OCI-LY3 (cell line): Measurements from ENCODE around the gene EFS.

Source experiments
- H2AFZ ChIP-seq: fragments of 200-600, 300-600 bp; shearing (Covaris generic); 2 replicates; pipeline ENCODE4 v1.6.0; 2014; ENCODE audit warnings: antibody characterized with exemption, low read depth, low read length
- H3K27ac ChIP-seq: fragments of 200-600, 300-600 bp; sonication (generic); 2 replicates; pipeline ENCODE4 v1.5.1; 2014; ENCODE audit warnings: mild to moderate bottlenecking, low read length, moderate library complexity, mixed read lengths
- H3K27me3 ChIP-seq: fragments of 200-600, 300-600 bp; sonication (generic); 2 replicates; pipeline ENCODE4 v1.6.1; 2014; ENCODE audit warnings: low read depth, low read length, mixed read lengths
- H3K36me3 ChIP-seq: fragments of 200-600, 300-600 bp; sonication (generic); replicated peaks from 2 replicates; pipeline ENCODE3; 2014; ENCODE audit warnings: low read depth, low read length, mixed read lengths
- H3K4me1 ChIP-seq: fragments of 300-600, 200-600 bp; sonication (generic); 2 replicates; pipeline ENCODE4 v1.6.1; 2014; ENCODE audit warnings: low read length, mixed read lengths
- H3K4me2 ChIP-seq: fragments of 200-600, 300-600 bp; sonication (generic); 2 replicates; pipeline ENCODE4 v1.6.1; 2014; ENCODE audit warnings: low read length, mixed read lengths
- H3K4me3 ChIP-seq: fragments of 300-600, 200-600 bp; sonication (generic); 2 replicates; pipeline ENCODE4 v1.5.1; 2014; ENCODE audit warnings: antibody characterized with exemption, mild to moderate bottlenecking, low read length, moderate library complexity
- H3K79me2 ChIP-seq: fragments of 300-600, 200-600 bp; shearing (Covaris generic); 2 replicates; pipeline ENCODE4 v1.6.1; 2014; ENCODE audit warnings: mild to moderate bottlenecking, low read length, mixed read lengths
- H3K9ac ChIP-seq: fragments of 300-600, 200-600 bp; shearing (Covaris generic); 2 replicates; pipeline ENCODE4 v1.6.0; 2014; ENCODE audit warnings: mild to moderate bottlenecking, low read length, moderate library complexity
- H3K9me3 ChIP-seq: fragments of 200-600, 300-600 bp; shearing (Covaris generic); 2 replicates; pipeline ENCODE4 v1.6.1; 2014; ENCODE audit warnings: low read length, mixed read lengths; ENCODE audit not compliant: insufficient read depth
- H4K20me1 ChIP-seq: fragments of 200-600, 300-600 bp; sonication (generic); 2 replicates; pipeline ENCODE4 v1.6.1; 2016; ENCODE audit warnings: low read length, mixed read lengths; ENCODE audit not compliant: insufficient read depth
- EZH2phosphoT487 ChIP-seq: fragments of 200-600 bp; shearing (Covaris generic); IDR thresholded peaks from 2 replicates; pipeline ENCODE4 v1.6.1; 2018; ENCODE audit warnings: antibody characterized with exemption, mixed run types, low read depth
- TF ChIP-seq, protein P1 (sequence below): fragments of 200-600, 300-600 bp; sonication (generic); IDR thresholded peaks from 2 replicates; pipeline ENCODE4 v1.5.1; 2014; ENCODE audit warnings: antibody characterized with exemption, low read length, low read depth

The EFS gene

DNA sequence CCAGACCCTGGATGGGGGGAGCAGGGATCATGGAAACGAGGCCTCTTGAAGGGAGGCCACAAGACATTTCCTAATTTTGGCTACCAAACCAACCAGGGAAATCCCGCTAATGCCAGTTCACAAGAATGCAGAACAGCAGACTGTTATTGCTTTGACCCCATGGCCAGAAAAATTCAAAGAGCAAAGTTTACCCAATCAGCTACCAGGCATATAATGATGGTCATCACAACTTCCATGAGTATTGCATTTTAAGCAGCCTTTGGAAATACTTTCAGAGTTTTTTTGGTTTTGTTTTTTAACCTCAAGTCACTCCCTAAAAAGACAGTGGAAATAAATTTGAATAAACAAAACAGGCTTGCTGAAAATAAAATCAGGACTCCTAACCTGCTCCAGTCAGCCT lies 7.5 kb upstream of the EFS start, which contains the start of gene IL25:
Gene IL25, plus strand, starts transcription at position 301 of the 400 bp plus-strand sequence.
- no peak within 1 kb of the TSS for H3K4me2 ChIP-seq
- no peaks in the 10 kb centered on the region for H3K4me1 ChIP-seq
- H3K4me3 ChIP-seq = no peak within 1 kb of the TSS
- no peak within 1 kb of the TSS for H2AFZ ChIP-seq
- no peaks in the 10 kb centered on the region for H3K9me3 ChIP-seq
- H3K27me3 ChIP-seq = no peaks in the 10 kb centered on the region
- no peak for TF ChIP-seq EZH2phosphoT487
- TF ChIP-seq, protein P1, sequence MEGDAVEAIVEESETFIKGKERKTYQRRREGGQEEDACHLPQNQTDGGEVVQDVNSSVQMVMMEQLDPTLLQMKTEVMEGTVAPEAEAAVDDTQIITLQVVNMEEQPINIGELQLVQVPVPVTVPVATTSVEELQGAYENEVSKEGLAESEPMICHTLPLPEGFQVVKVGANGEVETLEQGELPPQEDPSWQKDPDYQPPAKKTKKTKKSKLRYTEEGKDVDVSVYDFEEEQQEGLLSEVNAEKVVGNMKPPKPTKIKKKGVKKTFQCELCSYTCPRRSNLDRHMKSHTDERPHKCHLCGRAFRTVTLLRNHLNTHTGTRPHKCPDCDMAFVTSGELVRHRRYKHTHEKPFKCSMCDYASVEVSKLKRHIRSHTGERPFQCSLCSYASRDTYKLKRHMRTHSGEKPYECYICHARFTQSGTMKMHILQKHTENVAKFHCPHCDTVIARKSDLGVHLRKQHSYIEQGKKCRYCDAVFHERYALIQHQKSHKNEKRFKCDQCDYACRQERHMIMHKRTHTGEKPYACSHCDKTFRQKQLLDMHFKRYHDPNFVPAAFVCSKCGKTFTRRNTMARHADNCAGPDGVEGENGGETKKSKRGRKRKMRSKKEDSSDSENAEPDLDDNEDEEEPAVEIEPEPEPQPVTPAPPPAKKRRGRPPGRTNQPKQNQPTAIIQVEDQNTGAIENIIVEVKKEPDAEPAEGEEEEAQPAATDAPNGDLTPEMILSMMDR = no peak
- no peak within 1 kb of the TSS for H3K27ac ChIP-seq
- no peaks in the 10 kb centered on the region for H3K79me2 ChIP-seq
- H3K36me3 ChIP-seq = no peaks in the 10 kb centered on the region
- no peaks in the 10 kb centered on the region for H4K20me1 ChIP-seq
- H3K9ac ChIP-seq = no peak within 1 kb of the TSS

DNA sequence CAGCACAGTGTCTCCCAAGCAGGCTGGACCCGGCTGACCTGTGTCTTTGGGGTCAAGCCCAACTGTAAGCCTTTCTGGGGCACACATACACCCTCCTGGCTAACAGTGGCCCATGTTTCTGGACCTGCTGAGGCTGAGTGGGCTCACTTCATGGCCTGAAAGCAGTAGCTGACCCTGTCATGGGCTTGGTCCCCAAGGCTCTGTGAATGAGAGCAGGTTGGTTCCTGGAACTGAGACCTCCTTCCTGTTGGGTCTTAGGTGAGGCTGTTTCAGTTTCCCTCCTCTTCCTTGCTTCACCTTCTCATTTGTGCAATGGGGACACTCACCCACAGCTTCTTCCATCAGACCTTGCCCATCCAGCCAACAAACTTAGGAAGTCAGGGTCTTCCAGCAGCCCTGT lies 6.9 kb upstream of the EFS start:
- no peak overlapping the region for H2AFZ ChIP-seq
- no peak overlapping the region for H3K4me3 ChIP-seq
- no peaks in the 10 kb centered on the region for H3K79me2 ChIP-seq
- no peak overlapping the region for H3K27ac ChIP-seq
- H3K27me3 ChIP-seq = no peaks in the 10 kb centered on the region
- H3K9ac ChIP-seq = no peak overlapping the region
- H4K20me1 ChIP-seq = no peaks in the 10 kb centered on the region
- no peak for TF ChIP-seq EZH2phosphoT487
- TF ChIP-seq, protein P1 = no peak
- H3K36me3 ChIP-seq = no peaks in the 10 kb centered on the region
- no peaks in the 10 kb centered on the region for H3K9me3 ChIP-seq
- H3K4me2 ChIP-seq = no peak overlapping the region
- H3K4me1 ChIP-seq = no peaks in the 10 kb centered on the region

DNA sequence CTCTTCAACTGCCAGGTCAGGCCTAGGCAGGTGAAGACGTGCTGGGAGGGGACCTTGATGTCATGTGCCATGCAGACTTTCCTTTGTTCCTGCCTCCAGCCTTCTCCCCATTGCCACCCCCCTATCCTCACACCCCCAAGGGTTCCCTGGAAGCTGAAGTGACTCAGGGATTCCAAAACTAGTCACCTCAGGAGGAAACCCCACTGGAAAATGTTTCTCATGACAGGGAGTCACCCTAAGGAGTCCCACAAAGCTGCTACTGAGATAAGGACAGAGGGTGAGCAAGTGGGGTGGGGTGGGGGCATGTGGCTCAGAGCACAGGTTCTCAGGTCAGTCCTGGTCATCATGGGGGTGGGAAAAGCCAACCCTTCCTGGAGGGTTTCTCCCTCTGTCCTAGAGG lies 5.2 kb upstream of the EFS start:
- Histone ChIP-seq H3K4me3 (no peak overlapping the region), H3K27ac (no peak overlapping the region), H3K4me1 (no peaks in the 10 kb centered on the region), H3K9me3 (no peaks in the 10 kb centered on the region), H3K79me2 (no peaks in the 10 kb centered on the region), H3K27me3 (no peaks in the 10 kb centered on the region), H3K4me2 (no peak overlapping the region), H3K36me3 (no peaks in the 10 kb centered on the region), H4K20me1 (no peaks in the 10 kb centered on the region), H2AFZ (no peak overlapping the region), H3K9ac (no peak overlapping the region)
- no peak for TF ChIP-seq EZH2phosphoT487
- TF ChIP-seq, protein P1 = no peak

DNA sequence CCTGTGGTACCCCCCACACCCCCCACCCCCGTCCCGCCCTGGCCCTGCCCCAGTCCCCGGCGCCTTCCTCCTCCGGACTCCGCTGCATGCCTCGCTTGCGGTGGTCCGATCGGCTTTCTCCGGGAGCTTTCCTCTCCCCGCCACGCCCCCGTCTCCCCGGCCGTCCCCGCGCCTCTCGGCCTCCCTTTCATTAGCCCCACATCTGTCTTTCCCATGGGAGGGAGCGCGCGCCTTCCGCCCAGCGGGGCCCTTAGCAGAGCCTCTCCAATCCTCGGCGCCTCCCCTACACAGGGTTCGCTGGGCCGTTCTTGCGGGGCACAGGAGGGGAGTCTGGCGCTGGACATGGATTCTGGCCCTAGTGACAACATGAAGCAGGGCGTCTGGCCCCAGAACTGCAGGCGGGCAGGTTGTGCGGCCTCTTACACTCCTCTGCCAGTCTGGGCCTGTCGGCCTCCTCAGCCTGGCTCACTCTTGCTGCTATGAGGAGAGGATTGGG lies 1.5 kb upstream of the EFS start:
- H3K27ac ChIP-seq = no peak overlapping the region
- H4K20me1 ChIP-seq = no peaks in the 10 kb centered on the region
- H3K4me2 ChIP-seq = no peak overlapping the region
- H3K36me3 ChIP-seq = no peaks in the 10 kb centered on the region
- TF ChIP-seq, protein P1 = no peak
- no peak for TF ChIP-seq EZH2phosphoT487
- H3K9me3 ChIP-seq = no peaks in the 10 kb centered on the region
- H3K4me1 ChIP-seq = no peaks in the 10 kb centered on the region
- peaks cover 3% of the 10 kb centered on the region; the same call in 1 of the 2 replicates for H3K27me3 ChIP-seq
- no peak overlapping the region for H3K4me3 ChIP-seq
- no peak overlapping the region for H3K9ac ChIP-seq
- H3K79me2 ChIP-seq = no peaks in the 10 kb centered on the region
- H2AFZ ChIP-seq = no peak overlapping the region
